ENCODE measurements around the gene PPP1R16B.

Gene PPP1R16B

DNA sequence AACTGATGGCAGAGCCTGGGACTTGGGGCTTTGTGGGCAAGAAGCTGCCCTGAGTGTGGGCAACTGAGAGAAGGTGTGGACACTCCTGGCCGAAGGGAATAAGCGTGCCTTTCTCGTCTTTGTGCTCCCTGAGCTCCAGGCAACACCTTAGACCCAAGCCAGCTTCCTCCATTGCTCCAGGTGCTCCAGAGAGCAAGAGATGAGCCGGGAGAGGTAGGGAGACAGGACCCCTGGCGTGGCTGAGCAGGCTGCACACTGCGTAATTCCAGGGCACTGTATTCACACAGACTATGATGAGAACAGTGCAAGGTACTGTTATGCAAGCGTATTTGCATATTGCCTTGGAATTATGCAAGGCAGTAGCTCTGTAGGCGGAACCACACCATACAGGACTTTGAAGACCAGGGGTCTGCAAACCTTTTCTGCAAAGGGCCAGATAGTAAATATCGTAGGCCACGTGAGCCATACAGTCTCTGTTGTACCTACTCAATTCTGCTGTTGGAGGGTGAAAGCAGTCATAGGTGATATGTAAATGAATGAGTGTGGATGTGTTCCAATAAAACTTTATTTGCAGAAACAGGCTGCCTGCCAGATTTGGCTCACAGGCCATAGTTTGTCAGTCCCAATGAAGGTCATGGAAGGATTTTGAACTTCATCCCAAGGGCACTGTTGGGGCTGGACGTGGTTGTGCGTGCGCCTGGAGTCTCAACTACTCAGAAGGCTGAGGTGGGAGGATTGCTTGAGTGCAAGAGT is 78.7 kb downstream of the PPP1R16B start:
- TF ChIP-seq SUZ12 (IDR thresholded peaks at IDR 0.05; ENCODE audit: extremely low read depth, insufficient read depth, insufficient read length) (no peak), ZNF274 (IDR thresholded peaks at IDR 0.05; ENCODE audit: low read depth, low read length) (no peak), YY1 (IDR thresholded peaks at IDR 0.05; ENCODE audit: insufficient read depth, insufficient read length) (no peak)
- peaks cover 2% of the 10 kb centered on the region for H3K27me3 ChIP-seq (ENCODE audit: insufficient read depth, insufficient read length)
- peaks cover 23% of the 10 kb centered on the region for H3K4me1 ChIP-seq (ENCODE audit: insufficient read depth, insufficient read length)
- no peaks in the 10 kb centered on the region for H3K36me3 ChIP-seq (ENCODE audit: insufficient read depth, insufficient read length, low read length)
- H3K4me3 ChIP-seq (ENCODE audit: insufficient read length, low read depth): no peak overlapping the region
- no peak for DNase-seq (ENCODE audit: low read depth, low spot score)
- no peak overlapping the region for H3K9ac ChIP-seq (ENCODE audit: insufficient read length, low read depth)
- H3K9me3 ChIP-seq (ENCODE audit: insufficient read depth, low read length): no peaks in the 10 kb centered on the region

DNA sequence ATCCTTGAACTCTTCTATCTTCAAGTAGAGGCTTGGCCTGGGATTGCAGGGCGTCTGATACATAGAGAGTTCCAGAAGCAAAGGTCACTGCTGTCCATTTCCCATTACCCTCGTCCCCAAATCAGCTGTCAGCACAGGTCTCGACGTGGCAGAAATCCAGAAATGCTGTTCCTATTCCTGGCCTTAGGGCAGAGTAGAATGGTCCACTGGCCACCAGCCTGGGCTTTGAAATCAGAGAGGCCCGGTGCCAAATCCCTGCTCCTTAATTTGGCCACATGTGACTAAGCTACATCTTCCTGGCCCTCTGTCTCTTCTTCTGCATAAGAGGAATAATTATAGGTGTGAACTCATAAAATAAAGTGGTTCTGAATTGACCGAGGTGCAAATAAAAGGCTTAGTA is 79.9 kb downstream of the PPP1R16B start:
- TF ChIP-seq ZNF274 (IDR thresholded peaks at IDR 0.05; ENCODE audit: low read depth, low read length) (no peak), YY1 (IDR thresholded peaks at IDR 0.05; ENCODE audit: insufficient read depth, insufficient read length) (no peak)

DNA sequence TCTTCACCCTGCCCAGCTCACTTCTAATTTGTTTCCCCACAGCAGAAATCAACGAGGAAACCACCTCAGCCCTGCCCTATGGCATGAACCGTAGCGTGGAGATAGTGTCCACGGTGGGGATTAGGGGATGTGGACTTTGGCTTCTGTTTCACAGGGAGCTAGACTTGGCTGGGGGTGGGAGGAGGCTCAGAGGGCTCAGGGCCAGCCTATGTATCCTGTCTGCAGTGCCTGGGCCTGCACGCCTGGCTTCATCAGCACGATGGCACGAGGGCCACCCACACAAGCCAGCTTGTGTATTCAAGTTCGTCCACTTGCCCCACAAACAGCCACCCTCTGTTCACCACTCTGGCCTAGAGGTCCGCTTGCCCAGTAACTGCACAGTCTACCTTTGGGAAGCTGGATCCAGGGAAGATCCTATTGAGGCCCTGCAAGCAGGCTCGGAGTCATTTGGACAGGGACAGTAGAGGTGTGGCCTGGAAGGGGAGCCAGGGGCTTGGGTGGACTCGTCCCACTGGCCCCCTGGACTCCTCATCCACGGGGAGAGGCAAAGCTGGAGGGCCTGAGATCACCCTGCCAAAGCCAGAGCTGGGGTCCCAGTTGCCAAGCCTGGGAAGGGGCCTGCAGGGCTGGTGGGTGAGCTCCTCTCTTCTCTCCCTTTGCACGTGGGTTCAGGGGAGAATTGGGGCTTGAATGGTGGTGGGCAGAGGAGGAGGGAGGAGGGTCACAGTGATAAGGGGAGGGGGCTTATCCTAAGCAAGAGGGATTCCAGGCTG is 82.7 kb downstream of the PPP1R16B start:
- Histone ChIP-seq H3K9me3 (ENCODE audit: insufficient read depth, low read length) (no peaks in the 10 kb centered on the region), H3K4me3 (ENCODE audit: insufficient read length, low read depth) (no peak overlapping the region), H3K36me3 (ENCODE audit: insufficient read depth, insufficient read length, low read length) (no peaks in the 10 kb centered on the region), H3K27me3 (ENCODE audit: insufficient read depth, insufficient read length) (no peaks in the 10 kb centered on the region), H3K4me1 (ENCODE audit: insufficient read depth, insufficient read length) (peaks cover 10% of the 10 kb centered on the region), H3K9ac (ENCODE audit: insufficient read length, low read depth) (no peak overlapping the region)
- TF ChIP-seq YY1 (IDR thresholded peaks at IDR 0.05; ENCODE audit: insufficient read depth, insufficient read length): no peak
- TF ChIP-seq SUZ12 (IDR thresholded peaks at IDR 0.05; ENCODE audit: extremely low read depth, insufficient read depth, insufficient read length): no peak
- no peak for TF ChIP-seq ZNF274 (IDR thresholded peaks at IDR 0.05; ENCODE audit: low read depth, low read length)
- no peak for DNase-seq (ENCODE audit: low read depth, low spot score)

More for the DNA sequence above, 79.9 kb downstream of the PPP1R16B start:
- no peak overlapping the region for H3K4me3 ChIP-seq (ENCODE audit: insufficient read length, low read depth)
- peaks cover 23% of the 10 kb centered on the region for H3K4me1 ChIP-seq (ENCODE audit: insufficient read depth, insufficient read length)
- H3K27me3 ChIP-seq (ENCODE audit: insufficient read depth, insufficient read length): no peaks in the 10 kb centered on the region
- DNase-seq (ENCODE audit: low read depth, low spot score): no peak
- H3K9me3 ChIP-seq (ENCODE audit: insufficient read depth, low read length): no peaks in the 10 kb centered on the region
- H3K9ac ChIP-seq (ENCODE audit: insufficient read length, low read depth): no peak overlapping the region
- H3K36me3 ChIP-seq (ENCODE audit: insufficient read depth, insufficient read length, low read length): no peaks in the 10 kb centered on the region

DNA sequence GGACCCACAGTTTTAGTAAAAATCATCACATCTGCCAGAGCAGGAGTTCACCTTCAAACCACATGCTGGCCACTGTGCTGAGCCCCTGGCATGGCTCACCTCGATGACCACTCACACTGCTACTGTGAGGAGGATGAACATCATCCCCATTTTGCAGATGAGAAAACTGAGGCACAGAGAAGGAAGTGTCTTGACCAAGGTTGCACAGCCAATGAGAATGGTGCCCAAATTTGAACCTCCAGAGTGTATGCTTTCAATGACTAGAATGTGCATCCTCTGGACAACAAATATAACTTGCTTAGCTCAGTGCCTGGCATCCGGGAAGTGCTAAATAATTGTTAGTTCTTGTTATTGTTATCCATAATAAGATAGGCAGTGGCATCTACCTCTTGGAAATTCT is 83.6 kb downstream of the PPP1R16B start:
- no peak overlapping the region for H3K4me3 ChIP-seq (ENCODE audit: insufficient read length, low read depth)
- no peak overlapping the region for H3K9ac ChIP-seq (ENCODE audit: insufficient read length, low read depth)
- DNase-seq (ENCODE audit: low read depth, low spot score): no peak
- H3K27me3 ChIP-seq (ENCODE audit: insufficient read depth, insufficient read length): no peaks in the 10 kb centered on the region
- H3K4me1 ChIP-seq (ENCODE audit: insufficient read depth, insufficient read length): peaks cover 8% of the 10 kb centered on the region
- no peak for TF ChIP-seq ZNF274 (IDR thresholded peaks at IDR 0.05; ENCODE audit: low read depth, low read length)
- H3K36me3 ChIP-seq (ENCODE audit: insufficient read depth, insufficient read length, low read length): no peaks in the 10 kb centered on the region
- no peaks in the 10 kb centered on the region for H3K9me3 ChIP-seq (ENCODE audit: insufficient read depth, low read length)

DNA sequence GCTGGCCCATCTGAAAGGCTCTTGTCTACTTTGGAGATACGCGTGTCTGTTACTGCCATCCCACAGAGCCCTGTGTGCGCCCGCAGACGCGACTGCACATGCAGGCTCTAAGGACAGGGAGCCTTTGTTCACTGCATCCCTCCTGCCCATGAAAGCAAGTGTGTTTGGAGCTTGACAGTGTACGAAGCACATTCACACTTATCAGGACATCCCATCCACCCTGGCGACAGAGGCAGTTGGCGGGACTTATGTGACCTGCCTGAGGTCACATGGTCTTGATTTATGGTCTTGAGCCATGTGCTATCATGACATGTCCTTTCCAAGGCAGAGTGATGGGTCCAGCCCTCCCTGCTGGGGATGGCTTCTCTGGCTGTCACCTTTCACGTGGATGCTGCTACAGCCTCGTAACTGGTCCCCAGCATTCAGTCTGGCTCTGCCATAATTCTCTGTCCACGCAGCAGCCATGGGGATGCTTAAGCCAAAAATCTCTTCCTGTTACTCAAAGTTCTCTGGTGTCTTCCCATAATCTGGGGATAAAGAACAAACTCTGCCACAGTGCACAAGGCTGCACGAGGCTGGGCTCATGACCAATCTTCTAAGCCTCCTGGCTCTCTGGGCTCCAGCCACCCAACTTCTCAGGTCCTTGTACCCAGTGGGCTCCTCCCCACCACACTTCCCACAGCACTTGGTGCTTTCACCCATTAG is 84.4 kb downstream of the PPP1R16B start:
- no peak for TF ChIP-seq ZNF274 (IDR thresholded peaks at IDR 0.05; ENCODE audit: low read depth, low read length)
- TF ChIP-seq SUZ12 (IDR thresholded peaks at IDR 0.05; ENCODE audit: extremely low read depth, insufficient read depth, insufficient read length): no peak
- no peak for TF ChIP-seq YY1 (IDR thresholded peaks at IDR 0.05; ENCODE audit: insufficient read depth, insufficient read length)
- Histone ChIP-seq H3K9ac (ENCODE audit: insufficient read length, low read depth) (no peak overlapping the region), H3K9me3 (ENCODE audit: insufficient read depth, low read length) (no peaks in the 10 kb centered on the region), H3K27me3 (ENCODE audit: insufficient read depth, insufficient read length) (no peaks in the 10 kb centered on the region), H3K4me3 (ENCODE audit: insufficient read length, low read depth) (no peak overlapping the region), H3K36me3 (ENCODE audit: insufficient read depth, insufficient read length, low read length) (no peaks in the 10 kb centered on the region), H3K4me1 (ENCODE audit: insufficient read depth, insufficient read length) (peaks cover 14% of the 10 kb centered on the region)
- DNase-seq (ENCODE audit: low read depth, low spot score): no peak

DNA sequence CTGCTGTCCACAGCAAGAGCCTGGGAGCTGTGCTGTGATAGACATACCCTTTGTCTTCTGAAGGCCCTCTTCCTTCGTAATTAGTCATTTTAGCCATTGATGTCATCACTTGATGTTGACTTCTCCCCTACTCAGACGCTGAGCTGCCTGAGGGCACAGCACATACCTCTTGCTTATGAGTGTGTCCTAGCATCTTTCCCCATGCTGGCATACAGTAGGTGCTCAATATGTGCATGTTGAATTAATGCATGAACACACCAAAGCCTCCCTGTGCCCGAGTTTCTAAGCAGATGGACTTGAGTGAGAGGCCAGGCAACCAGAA is 85.0 kb downstream of the PPP1R16B start:
- DNase-seq (ENCODE audit: low read depth, low spot score): no peak
- H3K4me3 ChIP-seq (ENCODE audit: insufficient read length, low read depth): no peak overlapping the region
- TF ChIP-seq YY1 (IDR thresholded peaks at IDR 0.05; ENCODE audit: insufficient read depth, insufficient read length) (no peak), SUZ12 (IDR thresholded peaks at IDR 0.05; ENCODE audit: extremely low read depth, insufficient read depth, insufficient read length) (no peak), ZNF274 (IDR thresholded peaks at IDR 0.05; ENCODE audit: low read depth, low read length) (no peak)

More for the DNA sequence above, 85.0 kb downstream of the PPP1R16B start:
- Histone ChIP-seq H3K4me1 (ENCODE audit: insufficient read depth, insufficient read length) (peaks cover 14% of the 10 kb centered on the region), H3K27me3 (ENCODE audit: insufficient read depth, insufficient read length) (no peaks in the 10 kb centered on the region), H3K9me3 (ENCODE audit: insufficient read depth, low read length) (no peaks in the 10 kb centered on the region), H3K9ac (ENCODE audit: insufficient read length, low read depth) (no peak overlapping the region), H3K36me3 (ENCODE audit: insufficient read depth, insufficient read length, low read length) (no peaks in the 10 kb centered on the region)

Measured in NT2/D1 (cell line).